H1 (cell line): ENCODE results near the gene PRRT4. TPM values are rescaled to one million over a fixed set of nuclear protein-coding genes. Genes with fewer than 3 reads are reported as not detected.

Experiments used
- BCL11A ChIP-seq, 2 experiments: IDR thresholded peaks; one replicate each; pipeline ENCODE4 v1.6.1; 2011; ENCODE audit warnings: low read depth in 2 of 2, low read length in 2 of 2, mild to moderate bottlenecking in 2 of 2
- SAP30 ChIP-seq: fragments of 300-600 bp; sonication (generic); IDR thresholded peaks from 2 replicates; pipeline ENCODE4 v1.7.1; 2012; ENCODE audit warnings: low read length, moderate library complexity, mild to moderate bottlenecking, inconsistent platforms; ENCODE audit not compliant: insufficient read depth, insufficient replicate concordance
- polyA plus RNA-seq, 7 experiments: library from polyadenylated mRNA; depleted of rRNA in 3 of 7; stranded (reverse) in 5 of 7; unstranded in 2 of 7; fragments of >200 nt in 5 of 7; fragments of 200-250 nt in 2 of 7; gene quantifications; 1 replicate in 5 of 7; 2 replicates in 1 of 7; 4 replicates in 1 of 7; pipeline versions ENCODE4 v1.2.1 to v1.2.3, GENCODE V29; 2011 to 2013; ENCODE audit warnings: missing spikeins in 2 of 7, mixed read lengths in 2 of 7
- total RNA-seq: library from RNA; stranded (reverse); fragmentation: NEBNext Ultra II Directional; extraction: Animal tissue kit (Norgen Biotek cat#: 25700); gene quantifications from 2 replicates; pipeline ENCODE4 v1.2.1, GENCODE V29; 2021
- TF ChIP-seq, protein P1 (sequence below): IDR thresholded peaks from 2 replicates; pipeline ENCODE4 v1.6.1; 2012; ENCODE audit warnings: low read length, inconsistent platforms
- TF ChIP-seq, protein P2 (sequence below): IDR thresholded peaks from 2 replicates; pipeline ENCODE4 v1.6.1; 2012; ENCODE audit warnings: inconsistent platforms
- TF ChIP-seq, protein P3 (sequence below), 3 experiments: IDR thresholded peaks; 1 replicate in 2 of 3; 2 replicates in 1 of 3; pipeline versions ENCODE4 v1.5.1 to v1.6.1; 2011; ENCODE audit warnings: low read length in 3 of 3, mild to moderate bottlenecking in 3 of 3, inconsistent platforms in 2 of 3, low read depth in 1 of 3, moderate library complexity in 1 of 3; ENCODE audit not compliant: insufficient read depth in 1 of 3; ENCODE audit errors: control extremely low read depth in 1 of 3

Gene PRRT4
- total and polyA plus RNA-seq, 2 of the 8 experiments (the other 6 are each of a cell fraction or from before 2014, with no cell fraction given): 0.34 to 1.0 TPM

DNA sequence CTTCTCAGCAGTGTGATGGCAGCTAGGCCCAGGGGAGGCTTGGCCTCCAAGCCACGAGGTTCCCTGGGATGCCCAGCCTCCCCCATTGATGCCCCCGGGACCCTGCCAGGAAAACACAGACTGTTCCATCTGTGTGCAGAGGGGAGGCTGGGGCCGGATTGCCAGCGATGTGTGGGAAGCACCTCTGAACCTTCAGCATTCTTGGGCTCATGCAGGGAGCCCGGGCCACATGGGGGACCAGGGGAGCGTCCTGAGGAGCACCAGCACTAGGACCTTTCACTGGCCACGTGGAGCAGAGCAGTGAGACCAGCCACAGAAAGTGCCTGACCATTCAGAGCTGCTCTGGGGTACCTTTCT is 45.7 kb upstream of the PRRT4 start (continued):
- TF ChIP-seq SAP30 (no peak), BCL11A (IDR thresholded peaks at IDR 0.05; ENCODE audit: low read depth in 2 of 2, low read length in 2 of 2) (no peak)
- TF ChIP-seq, protein P1, sequence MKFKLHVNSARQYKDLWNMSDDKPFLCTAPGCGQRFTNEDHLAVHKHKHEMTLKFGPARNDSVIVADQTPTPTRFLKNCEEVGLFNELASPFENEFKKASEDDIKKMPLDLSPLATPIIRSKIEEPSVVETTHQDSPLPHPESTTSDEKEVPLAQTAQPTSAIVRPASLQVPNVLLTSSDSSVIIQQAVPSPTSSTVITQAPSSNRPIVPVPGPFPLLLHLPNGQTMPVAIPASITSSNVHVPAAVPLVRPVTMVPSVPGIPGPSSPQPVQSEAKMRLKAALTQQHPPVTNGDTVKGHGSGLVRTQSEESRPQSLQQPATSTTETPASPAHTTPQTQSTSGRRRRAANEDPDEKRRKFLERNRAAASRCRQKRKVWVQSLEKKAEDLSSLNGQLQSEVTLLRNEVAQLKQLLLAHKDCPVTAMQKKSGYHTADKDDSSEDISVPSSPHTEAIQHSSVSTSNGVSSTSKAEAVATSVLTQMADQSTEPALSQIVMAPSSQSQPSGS: no peak
- TF ChIP-seq, protein P2, sequence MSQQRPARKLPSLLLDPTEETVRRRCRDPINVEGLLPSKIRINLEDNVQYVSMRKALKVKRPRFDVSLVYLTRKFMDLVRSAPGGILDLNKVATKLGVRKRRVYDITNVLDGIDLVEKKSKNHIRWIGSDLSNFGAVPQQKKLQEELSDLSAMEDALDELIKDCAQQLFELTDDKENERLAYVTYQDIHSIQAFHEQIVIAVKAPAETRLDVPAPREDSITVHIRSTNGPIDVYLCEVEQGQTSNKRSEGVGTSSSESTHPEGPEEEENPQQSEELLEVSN: no peak
- TF ChIP-seq, protein P3, sequence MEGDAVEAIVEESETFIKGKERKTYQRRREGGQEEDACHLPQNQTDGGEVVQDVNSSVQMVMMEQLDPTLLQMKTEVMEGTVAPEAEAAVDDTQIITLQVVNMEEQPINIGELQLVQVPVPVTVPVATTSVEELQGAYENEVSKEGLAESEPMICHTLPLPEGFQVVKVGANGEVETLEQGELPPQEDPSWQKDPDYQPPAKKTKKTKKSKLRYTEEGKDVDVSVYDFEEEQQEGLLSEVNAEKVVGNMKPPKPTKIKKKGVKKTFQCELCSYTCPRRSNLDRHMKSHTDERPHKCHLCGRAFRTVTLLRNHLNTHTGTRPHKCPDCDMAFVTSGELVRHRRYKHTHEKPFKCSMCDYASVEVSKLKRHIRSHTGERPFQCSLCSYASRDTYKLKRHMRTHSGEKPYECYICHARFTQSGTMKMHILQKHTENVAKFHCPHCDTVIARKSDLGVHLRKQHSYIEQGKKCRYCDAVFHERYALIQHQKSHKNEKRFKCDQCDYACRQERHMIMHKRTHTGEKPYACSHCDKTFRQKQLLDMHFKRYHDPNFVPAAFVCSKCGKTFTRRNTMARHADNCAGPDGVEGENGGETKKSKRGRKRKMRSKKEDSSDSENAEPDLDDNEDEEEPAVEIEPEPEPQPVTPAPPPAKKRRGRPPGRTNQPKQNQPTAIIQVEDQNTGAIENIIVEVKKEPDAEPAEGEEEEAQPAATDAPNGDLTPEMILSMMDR (IDR thresholded peaks at IDR 0.05; ENCODE audit: control extremely low read depth in 1 of 3, insufficient read depth in 1 of 3, low read depth in 1 of 3, low read length in 3 of 3): no peak
- TF ChIP-seq, all 59 proteins: peak for 0
